Liver (tissue), 9 donors: ENCODE measurements around the gene LYSMD3. TPM values are rescaled to one million over a fixed set of nuclear protein-coding genes. Genes with fewer than 3 reads are reported as not detected.

Experiments used
- DNase-seq: peaks from one replicate; pipeline ENCODE4 v3.0.0-alpha.2; 2017; ENCODE audit warnings: low spot score
- H3K27ac ChIP-seq, 2 donors: one replicate each; pipeline ENCODE4 v1.7.0; 2013; ENCODE audit warnings: inconsistent platforms in 2 of 2, low read length in 2 of 2, control low read depth in 1 of 2, low read depth in 1 of 2, mild to moderate bottlenecking in 1 of 2
- H3K27me3 ChIP-seq, 4 donors: one replicate each; pipeline versions ENCODE4 v1.6.1 to v1.7.0; 2013; ENCODE audit warnings: low read length in 3 of 4, inconsistent platforms in 1 of 4, mild to moderate bottlenecking in 1 of 4, moderate library complexity in 1 of 4; ENCODE audit not compliant: control insufficient read depth in 4 of 4, insufficient read depth in 4 of 4
- H3K36me3 ChIP-seq, 4 donors: one replicate each; pipeline versions ENCODE4 v1.6.1 to v1.7.0; 2013; ENCODE audit warnings: low read length in 3 of 4, mild to moderate bottlenecking in 3 of 4, low read depth in 1 of 4, moderate library complexity in 1 of 4; ENCODE audit not compliant: control insufficient read depth in 4 of 4, insufficient read depth in 3 of 4
- H3K4me1 ChIP-seq, 4 donors: one replicate each; pipeline versions ENCODE4 v1.6.1 to v1.7.0; 2013; ENCODE audit warnings: low read length in 3 of 4, mild to moderate bottlenecking in 3 of 4, moderate library complexity in 1 of 4; ENCODE audit not compliant: control insufficient read depth in 4 of 4, insufficient read depth in 4 of 4
- H3K4me3 ChIP-seq, 3 donors: one replicate each; pipeline versions ENCODE4 v1.6.1 to v1.7.0; 2013; ENCODE audit warnings: low read length in 3 of 3, control low read depth in 1 of 3, low read depth in 1 of 3, mild to moderate bottlenecking in 1 of 3
- H3K9ac ChIP-seq, 2 donors: one replicate each; pipeline ENCODE4 v1.7.0; 2013; ENCODE audit warnings: low read length in 2 of 2, mild to moderate bottlenecking in 2 of 2, moderate library complexity in 2 of 2, control low read depth in 1 of 2, low read depth in 1 of 2
- H3K9me3 ChIP-seq, 4 donors: one replicate each; pipeline versions ENCODE4 v1.6.1 to v1.7.0; 2013; ENCODE audit warnings: low read length in 3 of 4; ENCODE audit not compliant: control insufficient read depth in 4 of 4
- ATF3 ChIP-seq: IDR thresholded peaks from 2 replicates; pipeline ENCODE4 v1.6.1; 2016; ENCODE audit warnings: antibody characterized with exemption
- EGR1 ChIP-seq, 2 donors: IDR thresholded peaks; 2 replicates each; pipeline ENCODE4 v1.6.1; 2016 to 2018; ENCODE audit warnings: antibody characterized with exemption in 2 of 2, low read depth in 2 of 2
- FOXA1 ChIP-seq: IDR thresholded peaks from 2 replicates; pipeline ENCODE4 v1.6.1; 2016; ENCODE audit warnings: antibody characterized with exemption
- FOXA2 ChIP-seq: IDR thresholded peaks from 2 replicates; pipeline ENCODE4 v1.6.1; 2016; ENCODE audit warnings: antibody characterized with exemption
- GABPA ChIP-seq, 2 donors: IDR thresholded peaks in 1 of 2; conservative IDR thresholded peaks in 1 of 2; 2 replicates each; pipeline ENCODE4 v1.6.1; 2016; ENCODE audit warnings: antibody characterized with exemption in 2 of 2, mild to moderate bottlenecking in 1 of 2, moderate library complexity in 1 of 2
- HNF4A ChIP-seq, 2 donors: conservative IDR thresholded peaks; 2 replicates each; pipeline ENCODE4 v1.6.1; 2016; ENCODE audit warnings: antibody characterized with exemption in 2 of 2, mild to moderate bottlenecking in 2 of 2
- HNF4G ChIP-seq: IDR thresholded peaks from 2 replicates; pipeline ENCODE4 v1.6.1; 2016; ENCODE audit warnings: antibody characterized with exemption
- JUND ChIP-seq, 2 donors: IDR thresholded peaks; 2 replicates each; pipeline ENCODE4 v1.6.1; 2016; ENCODE audit warnings: antibody characterized with exemption in 2 of 2
- NR2F2 ChIP-seq: IDR thresholded peaks from 2 replicates; pipeline ENCODE4 v1.6.1; 2016; ENCODE audit warnings: antibody characterized with exemption
- RAD21 ChIP-seq, 2 donors: IDR thresholded peaks; 2 replicates each; pipeline ENCODE4 v1.6.1; 2016; ENCODE audit warnings: antibody characterized with exemption in 2 of 2, mild to moderate bottlenecking in 2 of 2
- REST ChIP-seq: IDR thresholded peaks from 2 replicates; pipeline ENCODE4 v1.6.1; 2016; ENCODE audit warnings: antibody characterized with exemption, mild to moderate bottlenecking
- RXRA ChIP-seq, 2 donors: IDR thresholded peaks; 2 replicates each; pipeline ENCODE4 v1.6.1; 2017 to 2018; ENCODE audit warnings: antibody characterized with exemption in 2 of 2, mild to moderate bottlenecking in 1 of 2
- SP1 ChIP-seq: IDR thresholded peaks from 2 replicates; pipeline ENCODE4 v1.6.1; 2018; ENCODE audit warnings: antibody characterized with exemption, mild to moderate bottlenecking
- TAF1 ChIP-seq: conservative IDR thresholded peaks from 2 replicates; pipeline ENCODE4 v1.6.1; 2016; ENCODE audit warnings: antibody characterized with exemption, mild to moderate bottlenecking
- YY1 ChIP-seq: IDR thresholded peaks from 2 replicates; pipeline ENCODE4 v1.6.1; 2016; ENCODE audit warnings: antibody characterized with exemption, mild to moderate bottlenecking
- WGBS: extraction: QIAGEN DNeasy Blood & Tissue Kit; methylation state at CpG from one replicate; pipeline ENCODE4 v1.1.7; 2013; 5-methylcytosine and 5-hydroxymethylcytosine counted together
- polyA plus RNA-seq, 2 donors: library from polyadenylated mRNA; stranded (reverse) in 1 of 2; unstranded in 1 of 2; fragments of 200-250 nt in 1 of 2; fragments of >200 nt in 1 of 2; fragmentation: Nextera tagmentation in 1 of 2; extraction: Ambion mirVana in 1 of 2; gene quantifications; one replicate each; pipeline versions ENCODE4 v1.2.1 to v1.2.3, GENCODE V29; 2013 to 2015
- total RNA-seq, 2 donors: library from RNA; depleted of rRNA; stranded (reverse); fragments of >200 nt; gene quantifications; one replicate each; pipeline ENCODE4 v1.2.3, GENCODE V29; 2014
- TF ChIP-seq, protein P1 (sequence below): IDR thresholded peaks from 2 replicates; pipeline ENCODE4 v1.6.1; 2016; ENCODE audit warnings: antibody characterized with exemption
- TF ChIP-seq, protein P2 (sequence below): fragments of 150-350 bp; IDR thresholded peaks from 2 replicates; pipeline ENCODE4 v1.5.1; 2017; ENCODE audit warnings: improper control_type of control experiment, low read depth, low read length; ENCODE audit not compliant: missing input control
- TF ChIP-seq, protein P3 (sequence below): IDR thresholded peaks from 2 replicates; pipeline ENCODE4 v1.6.1; 2016; ENCODE audit warnings: antibody characterized with exemption
- donor health status: healthy.
- donor health status: healthy.
- donor health status: healthy.
- donor health status: healthy.
- donor health status: healthy.

Gene LYSMD3
- total and polyA plus RNA-seq, 4 donors: 8.8 to 23.6 (median 11.0) TPM

DNA sequence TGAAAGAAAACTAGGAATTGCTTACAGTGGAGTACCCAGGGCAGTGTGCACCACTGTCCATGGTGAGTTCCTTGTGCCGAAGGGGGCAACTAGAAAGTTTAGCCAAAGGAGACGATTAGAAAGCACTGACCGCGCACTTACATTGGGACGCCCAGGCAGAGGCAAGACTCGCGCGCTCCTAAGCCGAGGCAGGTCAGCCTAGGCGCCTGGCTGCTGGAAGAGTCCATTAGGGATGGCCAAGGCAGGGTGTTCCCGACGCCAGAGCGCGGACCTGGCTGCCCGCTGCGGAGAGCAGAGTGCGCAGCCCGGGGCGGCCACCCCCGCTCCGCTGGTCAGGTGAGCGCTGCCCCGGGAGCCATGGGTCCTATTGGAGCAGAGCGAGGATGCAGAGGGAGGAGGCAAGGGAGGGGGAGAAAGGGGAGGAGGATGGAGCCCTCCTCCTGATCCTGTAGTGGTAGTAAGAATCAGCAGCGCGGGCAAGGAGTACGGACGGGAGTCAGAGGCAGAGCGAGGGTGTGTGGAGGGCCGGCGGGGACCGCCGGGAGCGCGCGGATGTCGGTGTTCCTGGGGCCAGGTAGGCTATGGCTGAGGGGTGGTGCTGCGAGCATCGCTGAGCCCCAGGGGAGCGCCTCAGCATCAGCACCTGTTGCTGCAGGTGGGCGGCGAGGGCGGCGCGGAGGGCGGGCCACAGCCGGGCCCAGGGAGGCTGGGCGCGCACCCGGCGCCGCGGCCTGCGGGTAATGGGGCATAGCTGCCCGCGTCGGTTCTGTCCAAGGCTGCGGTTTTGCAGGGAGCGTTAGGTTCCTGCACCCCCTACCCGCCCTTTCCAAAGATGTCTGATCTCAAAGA, 29.2 kb upstream of the LYSMD3 start, which contains the start of gene ADGRV1:
TSS of gene ADGRV1 (plus strand) at position 454 of the 849 bp plus-strand sequence. CDS start at position 553, 99 bp downstream.
- H3K27ac ChIP-seq: no peak within 1 kb of the TSS
- peak; percentile 38 for DNase-seq
- H3K9me3 ChIP-seq: peaks cover 0 to 3% (median 0%) of the 10 kb centered on the region in 4 donors
- peaks cover 3 to 12% (median 11%) of the 10 kb centered on the region in 4 donors for H3K4me1 ChIP-seq
- no peaks in the 10 kb centered on the region for H3K36me3 ChIP-seq
- H3K9ac ChIP-seq: no peak within 1 kb of the TSS
- TF ChIP-seq RAD21 (IDR thresholded peaks at IDR 0.05) (no peak), FOXA2 (no peak), TAF1 (no peak), ATF3 (no peak), RXRA (IDR thresholded peaks at IDR 0.05) (no peak), YY1 (no peak), EGR1 (IDR thresholded peaks at IDR 0.05; ENCODE audit: low read depth in 2 of 2) (no peak), FOXA1 (no peak), SP1 (no peak), NR2F2 (no peak), REST (no peak), GABPA (IDR thresholded peaks at IDR 0.05 in 1 of 2, conservative IDR thresholded peaks at IDR 0.05 in 1 of 2) (no peak), HNF4G (no peak), HNF4A (conservative IDR thresholded peaks at IDR 0.05) (no peak), JUND (IDR thresholded peaks at IDR 0.05) (no peak)
- TF ChIP-seq, protein P1, sequence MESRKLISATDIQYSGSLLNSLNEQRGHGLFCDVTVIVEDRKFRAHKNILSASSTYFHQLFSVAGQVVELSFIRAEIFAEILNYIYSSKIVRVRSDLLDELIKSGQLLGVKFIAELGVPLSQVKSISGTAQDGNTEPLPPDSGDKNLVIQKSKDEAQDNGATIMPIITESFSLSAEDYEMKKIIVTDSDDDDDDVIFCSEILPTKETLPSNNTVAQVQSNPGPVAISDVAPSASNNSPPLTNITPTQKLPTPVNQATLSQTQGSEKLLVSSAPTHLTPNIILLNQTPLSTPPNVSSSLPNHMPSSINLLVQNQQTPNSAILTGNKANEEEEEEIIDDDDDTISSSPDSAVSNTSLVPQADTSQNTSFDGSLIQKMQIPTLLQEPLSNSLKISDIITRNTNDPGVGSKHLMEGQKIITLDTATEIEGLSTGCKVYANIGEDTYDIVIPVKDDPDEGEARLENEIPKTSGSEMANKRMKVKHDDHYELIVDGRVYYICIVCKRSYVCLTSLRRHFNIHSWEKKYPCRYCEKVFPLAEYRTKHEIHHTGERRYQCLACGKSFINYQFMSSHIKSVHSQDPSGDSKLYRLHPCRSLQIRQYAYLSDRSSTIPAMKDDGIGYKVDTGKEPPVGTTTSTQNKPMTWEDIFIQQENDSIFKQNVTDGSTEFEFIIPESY: no peak
- TF ChIP-seq, protein P2, sequence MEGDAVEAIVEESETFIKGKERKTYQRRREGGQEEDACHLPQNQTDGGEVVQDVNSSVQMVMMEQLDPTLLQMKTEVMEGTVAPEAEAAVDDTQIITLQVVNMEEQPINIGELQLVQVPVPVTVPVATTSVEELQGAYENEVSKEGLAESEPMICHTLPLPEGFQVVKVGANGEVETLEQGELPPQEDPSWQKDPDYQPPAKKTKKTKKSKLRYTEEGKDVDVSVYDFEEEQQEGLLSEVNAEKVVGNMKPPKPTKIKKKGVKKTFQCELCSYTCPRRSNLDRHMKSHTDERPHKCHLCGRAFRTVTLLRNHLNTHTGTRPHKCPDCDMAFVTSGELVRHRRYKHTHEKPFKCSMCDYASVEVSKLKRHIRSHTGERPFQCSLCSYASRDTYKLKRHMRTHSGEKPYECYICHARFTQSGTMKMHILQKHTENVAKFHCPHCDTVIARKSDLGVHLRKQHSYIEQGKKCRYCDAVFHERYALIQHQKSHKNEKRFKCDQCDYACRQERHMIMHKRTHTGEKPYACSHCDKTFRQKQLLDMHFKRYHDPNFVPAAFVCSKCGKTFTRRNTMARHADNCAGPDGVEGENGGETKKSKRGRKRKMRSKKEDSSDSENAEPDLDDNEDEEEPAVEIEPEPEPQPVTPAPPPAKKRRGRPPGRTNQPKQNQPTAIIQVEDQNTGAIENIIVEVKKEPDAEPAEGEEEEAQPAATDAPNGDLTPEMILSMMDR: no peak
- TF ChIP-seq, protein P3, sequence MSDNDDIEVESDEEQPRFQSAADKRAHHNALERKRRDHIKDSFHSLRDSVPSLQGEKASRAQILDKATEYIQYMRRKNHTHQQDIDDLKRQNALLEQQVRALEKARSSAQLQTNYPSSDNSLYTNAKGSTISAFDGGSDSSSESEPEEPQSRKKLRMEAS: no peak
- H3K27me3 ChIP-seq: peaks cover 2 to 19% (median 4%) of the 10 kb centered on the region in 4 donors
- 2% methylated on average over 60 of the region's 60 CpGs for WGBS
- H3K4me3 ChIP-seq: peak within 1 kb of the TSS in 2 of 3 donors; percentile 39 to 49
